Ammon's horn (tissue), 1 donor: ENCODE results near the gene SCFD1.
"Not testable (repeated sequence)": the region's sequence is repeated elsewhere in the genome, so short reads cannot be mapped to it uniquely, and the experiment has no call there.

Experiments used
- DNase-seq: peaks from one replicate; pipeline ENCODE4 v3.0.0-alpha.2; 2016; ENCODE audit warnings: low spot score

SCFD1 gene

GRCh38 chr14:30621940-30622830 is at the start of gene SCFD1:
TSS of gene SCFD1 (plus strand) at chr14:30622319. CDS start at chr14:30622339, 20 bp downstream.
- peak; percentile 97 for DNase-seq

- DNase-seq, result no peak
These were observed 49.3 kb upstream of the SCFD1 start for GRCh38 chr14:30572771-30573170.

GRCh38 chr14:30573226-30573814 is 48.8 kb upstream of the SCFD1 start:
- no peak for DNase-seq

GRCh38 chr14:30573966-30574365 is 48.2 kb upstream of the SCFD1 start:
- DNase-seq, result no peak

- not testable (repeated sequence) for DNase-seq
These were observed 47.3 kb upstream of the SCFD1 start for GRCh38 chr14:30574777-30575176.

- not testable (repeated sequence) for DNase-seq
These were observed 45.8 kb upstream of the SCFD1 start for GRCh38 chr14:30576333-30576732.

GRCh38 chr14:30580616-30581282 is 41.4 kb upstream of the SCFD1 start:
- no peak for DNase-seq

GRCh38 chr14:30581283-30581625 is 40.9 kb upstream of the SCFD1 start:
- DNase-seq, result no peak

GRCh38 chr14:30582376-30582775 is 39.7 kb upstream of the SCFD1 start:
- no peak for DNase-seq

- DNase-seq, result no peak
These were observed 38.0 kb upstream of the SCFD1 start for GRCh38 chr14:30584058-30584630.

GRCh38 chr14:30585204-30585603 is 36.9 kb upstream of the SCFD1 start:
- no peak for DNase-seq

GRCh38 chr14:30587141-30587540 is 35.0 kb upstream of the SCFD1 start:
- no peak for DNase-seq

GRCh38 chr14:30588873-30589272 is 33.2 kb upstream of the SCFD1 start:
- DNase-seq, result no peak

GRCh38 chr14:30596935-30597334 is 25.2 kb upstream of the SCFD1 start:
- DNase-seq, result no peak

GRCh38 chr14:30597504-30597903 is 24.6 kb upstream of the SCFD1 start:
- no peak for DNase-seq

- no peak for DNase-seq
These were observed 20.9 kb upstream of the SCFD1 start for GRCh38 chr14:30600922-30601918.

- no peak for DNase-seq
These were observed 18.7 kb upstream of the SCFD1 start for GRCh38 chr14:30603402-30603801.

- not testable (repeated sequence) for DNase-seq
These were observed 17.4 kb upstream of the SCFD1 start for GRCh38 chr14:30604696-30605095.

- DNase-seq, result no peak
These were observed 14.9 kb upstream of the SCFD1 start for GRCh38 chr14:30607156-30607780.

GRCh38 chr14:30608533-30609006 is 13.5 kb upstream of the SCFD1 start:
- no peak for DNase-seq
